CD4-positive, alpha-beta T cell treated with Interferon alpha-2 for 1 hour (primary cell): ENCODE data around the gene FBXW10B.
"Not testable (repeated sequence)": the region's sequence is repeated elsewhere in the genome, so short reads cannot be mapped to it uniquely, and the experiment has no call there.

Experiments used
- DNase-seq, 2 donors: peaks; one replicate each; pipeline ENCODE4 v3.0.0-alpha.2; 2020 to 2022

Gene FBXW10B

GRCh38 chr17:15630930-15631453 is 11.5 kb upstream of the FBXW10B start:
- not testable (repeated sequence) for DNase-seq

- DNase-seq = not testable (repeated sequence)
These were observed 10.5 kb upstream of the FBXW10B start for GRCh38 chr17:15629991-15630390.

GRCh38 chr17:15623661-15624209 is 4.2 kb upstream of the FBXW10B start:
- DNase-seq = not testable (repeated sequence)

- DNase-seq = not testable (repeated sequence)
These were observed 3.8 kb upstream of the FBXW10B start for GRCh38 chr17:15623255-15623654.

GRCh38 chr17:15622124-15622523 is 2.6 kb upstream of the FBXW10B start:
- DNase-seq = not testable (repeated sequence)

- DNase-seq = not testable (repeated sequence)
These were observed 2.7 kb downstream of the FBXW10B start for GRCh38 chr17:15616828-15617227.

- DNase-seq = not testable (repeated sequence)
These were observed 3.7 kb downstream of the FBXW10B start for GRCh38 chr17:15615850-15616249.

- DNase-seq = not testable (repeated sequence)
These were observed 6.4 kb downstream of the FBXW10B start for GRCh38 chr17:15613111-15613510.

- not testable (repeated sequence) for DNase-seq
These were observed 26.5 kb downstream of the FBXW10B start for GRCh38 chr17:15592960-15593359.

GRCh38 chr17:15591986-15592385 is 27.5 kb downstream of the FBXW10B start:
- DNase-seq = not testable (repeated sequence)

- DNase-seq = not testable (repeated sequence)
These were observed 28.7 kb downstream of the FBXW10B start for GRCh38 chr17:15590844-15591243.

- DNase-seq = peak; percentile 1 to 30
These were observed 29.7 kb downstream of the FBXW10B start for GRCh38 chr17:15589544-15590536.

- DNase-seq = not testable (repeated sequence)
These were observed 31.5 kb downstream of the FBXW10B start for GRCh38 chr17:15588017-15588416.

GRCh38 chr17:15583313-15583712 is 36.2 kb downstream of the FBXW10B start:
- not testable (repeated sequence) for DNase-seq

GRCh38 chr17:15581462-15581861 is 38.0 kb downstream of the FBXW10B start:
- DNase-seq = not testable (repeated sequence)

- not testable (repeated sequence) for DNase-seq
These were observed 42.7 kb downstream of the FBXW10B start for GRCh38 chr17:15576848-15577247.

GRCh38 chr17:15574660-15575059 is 44.8 kb downstream of the FBXW10B start:
- DNase-seq = not testable (repeated sequence)

- not testable (repeated sequence) for DNase-seq
These were observed 45.6 kb downstream of the FBXW10B start for GRCh38 chr17:15573870-15574269.
